WTC11 (cell line): ENCODE results near the gene SH3TC1. TPM values are rescaled to one million over a fixed set of nuclear protein-coding genes. Genes with fewer than 3 reads are reported as not detected.

Experiments used
- ATAC-seq: fragments of 200-7000 bp; cut with Tn5 transposase; 2 replicates; pipeline ENCODE4 v1.10.0; 2021; ENCODE audit warnings: mild to moderate bottlenecking, moderate library complexity
- CTCF ChIA-PET: fragments of 300-600 bp; sonication (Branson Sonifier 250); formaldehyde crosslinking; loops from one replicate; lab custom pipeline; 2021; ENCODE audit warnings: antibody characterized with exemption; lab: Charles Lee
- POLR2A ChIA-PET: fragments of 350-600 bp; sonication (Branson Sonifier 250); formaldehyde crosslinking; loops from one replicate; lab custom pipeline; 2021; ENCODE audit warnings: antibody characterized with exemption; lab: Charles Lee
- DNase-seq: peaks from one replicate; pipeline ENCODE4 v3.0.0; 2021; ENCODE audit warnings: low spot score
- H3K27ac Mint-ChIP-seq: 2 replicates; pipeline ENCODE4 v1.8.0; 2021; ENCODE audit warnings: mixed read lengths
- H3K27me3 Mint-ChIP-seq: 2 replicates; pipeline ENCODE4 v1.8.0; 2021; ENCODE audit warnings: low read depth, mild to moderate bottlenecking, moderate library complexity, mixed read lengths
- H3K36me3 Mint-ChIP-seq: 2 replicates; pipeline ENCODE4 v1.8.0; 2021; ENCODE audit warnings: mixed read lengths
- H3K4me1 Mint-ChIP-seq: 2 replicates; pipeline ENCODE4 v1.8.0; 2022; ENCODE audit warnings: mixed read lengths
- H3K4me3 Mint-ChIP-seq: 2 replicates; pipeline ENCODE4 v1.8.0; 2021; ENCODE audit warnings: mild to moderate bottlenecking, moderate library complexity, mixed read lengths
- H3K9me3 Mint-ChIP-seq: 2 replicates; pipeline ENCODE4 v1.8.0; 2021; ENCODE audit warnings: mixed read lengths
- ATF1 ChIP-seq: sonication (generic); formaldehyde crosslinking; IDR thresholded peaks from 2 replicates; pipeline ENCODE4 v1.8.1; 2023; ENCODE audit warnings: mild to moderate bottlenecking, moderate library complexity, missing genetic modification reagents
- CBFB ChIP-seq: sonication (generic); formaldehyde crosslinking; IDR thresholded peaks from 2 replicates; pipeline ENCODE4 v1.8.1; 2022; ENCODE audit warnings: mild to moderate bottlenecking, low read depth, missing genetic modification reagents
- CREB1 ChIP-seq: sonication (generic); formaldehyde crosslinking; IDR thresholded peaks from 2 replicates; pipeline ENCODE4 v1.8.0; 2023; ENCODE audit warnings: mild to moderate bottlenecking, missing genetic modification reagents
- FOXK1 ChIP-seq: sonication (generic); formaldehyde crosslinking; IDR thresholded peaks from 2 replicates; pipeline ENCODE4 v1.8.0; 2022; ENCODE audit warnings: mild to moderate bottlenecking, moderate library complexity, missing genetic modification reagents
- GRHL2 ChIP-seq: fragments of 250-450 bp; sonication (Bioruptor Pico); IDR thresholded peaks from 2 replicates; pipeline ENCODE4 v1.8.0; 2022; ENCODE audit warnings: mild to moderate bottlenecking, moderate library complexity; ENCODE audit not compliant: insufficient replicate concordance, severe bottlenecking
- GTF2I ChIP-seq: fragments of 250-450 bp; sonication (Bioruptor Pico); conservative IDR thresholded peaks from 2 replicates; pipeline ENCODE4 v1.4.0; 2021; ENCODE audit warnings: mild to moderate bottlenecking
- HMGA2 ChIP-seq: fragments of 250-450 bp; sonication (Bioruptor Pico); IDR thresholded peaks from 2 replicates; pipeline ENCODE4 v1.4.0; 2021; ENCODE audit warnings: mild to moderate bottlenecking, moderate library complexity
- NFE2L1 ChIP-seq: sonication (generic); formaldehyde crosslinking; IDR thresholded peaks from 2 replicates; pipeline ENCODE4 v1.8.1; 2023; ENCODE audit warnings: missing genetic modification reagents
- NR1H2 ChIP-seq: sonication (generic); formaldehyde crosslinking; IDR thresholded peaks from 2 replicates; pipeline ENCODE4 v1.9.0; 2021; ENCODE audit warnings: mild to moderate bottlenecking, moderate library complexity, missing genetic modification reagents
- RORB ChIP-seq: fragments of 250-450 bp; sonication (Bioruptor Pico); IDR thresholded peaks from 2 replicates; pipeline ENCODE4 v1.9.0; 2021; ENCODE audit warnings: mild to moderate bottlenecking
- SOX15 ChIP-seq: fragments of 250-450 bp; sonication (Bioruptor Pico); IDR thresholded peaks from 2 replicates; pipeline ENCODE4 v1.9.0; 2021; ENCODE audit warnings: mild to moderate bottlenecking
- TEAD1 ChIP-seq: sonication (generic); formaldehyde crosslinking; IDR thresholded peaks from 2 replicates; pipeline ENCODE4 v1.8.0; 2022; ENCODE audit warnings: mild to moderate bottlenecking, missing genetic modification reagents
- ZNF138 ChIP-seq: sonication (generic); formaldehyde crosslinking; conservative IDR thresholded peaks from 2 replicates; pipeline ENCODE4 v1.8.1; 2022; ENCODE audit warnings: mild to moderate bottlenecking, moderate library complexity, missing genetic modification reagents
- ZNF232 ChIP-seq: sonication (generic); formaldehyde crosslinking; IDR thresholded peaks from 2 replicates; pipeline ENCODE4 v1.8.0; 2022; ENCODE audit warnings: mild to moderate bottlenecking, missing genetic modification reagents
- ZNF396 ChIP-seq: fragments of 250-450 bp; sonication (Bioruptor Pico); IDR thresholded peaks from 2 replicates; pipeline ENCODE4 v1.8.0; 2021; ENCODE audit warnings: mild to moderate bottlenecking, moderate library complexity, borderline replicate concordance
- ZNF416 ChIP-seq: fragments of 250-450 bp; sonication (Bioruptor Pico); IDR thresholded peaks from 2 replicates; pipeline ENCODE4 v1.9.0; 2021; ENCODE audit warnings: mild to moderate bottlenecking, inconsistent platforms
- ZNF423 ChIP-seq: fragments of 250-450 bp; sonication (Bioruptor Pico); IDR thresholded peaks from 2 replicates; pipeline ENCODE4 v2.1.2; 2022; ENCODE audit warnings: mild to moderate bottlenecking, moderate library complexity
- ZNF671 ChIP-seq: fragments of 250-450 bp; sonication (Bioruptor Pico); IDR thresholded peaks from 2 replicates; pipeline ENCODE4 v1.8.0; 2021; ENCODE audit warnings: mild to moderate bottlenecking
- total RNA-seq: library from RNA; stranded (reverse); gene quantifications from 3 replicates; pipeline ENCODE4 v1.2.3, GENCODE V29; 2021
- TF ChIP-seq, protein P1 (sequence below): fragments of 200-600 bp; IDR thresholded peaks from 2 replicates; pipeline ENCODE4 v1.8.0; 2022; ENCODE audit warnings: antibody characterized with exemption
- TF ChIP-seq, protein P2 (sequence below): sonication (generic); formaldehyde crosslinking; IDR thresholded peaks from 2 replicates; pipeline ENCODE4 v1.8.1; 2023; ENCODE audit warnings: mild to moderate bottlenecking, missing genetic modification reagents
- TF ChIP-seq, protein P3 (sequence below): fragments of 250-450 bp; sonication (Bioruptor Pico); IDR thresholded peaks from 2 replicates; pipeline ENCODE4 v1.9.0; 2021; ENCODE audit warnings: moderate library complexity, mild to moderate bottlenecking, inconsistent platforms, borderline replicate concordance
- TF ChIP-seq, protein P4 (sequence below): sonication (generic); formaldehyde crosslinking; IDR thresholded peaks from 2 replicates; pipeline ENCODE4 v1.8.0; 2022; ENCODE audit warnings: mild to moderate bottlenecking, missing genetic modification reagents
- TF ChIP-seq, protein P5 (sequence below): fragments of 250-450 bp; sonication (Bioruptor Pico); IDR thresholded peaks from 2 replicates; pipeline ENCODE4 v1.9.0; 2021; ENCODE audit warnings: mild to moderate bottlenecking
- TF ChIP-seq, protein P6 (sequence below): sonication (generic); formaldehyde crosslinking; conservative IDR thresholded peaks from 2 replicates; pipeline ENCODE4 v1.8.1; 2022; ENCODE audit warnings: mild to moderate bottlenecking, missing genetic modification reagents
- TF ChIP-seq, protein P7 (sequence below): fragments of 250-450 bp; sonication (Bioruptor Pico); IDR thresholded peaks from 2 replicates; pipeline ENCODE4 v2.1.2; 2022; ENCODE audit warnings: mild to moderate bottlenecking, moderate library complexity

The SH3TC1 gene
- total RNA-seq, 1 experiment from 2014 or later: 0.42 TPM

DNA sequence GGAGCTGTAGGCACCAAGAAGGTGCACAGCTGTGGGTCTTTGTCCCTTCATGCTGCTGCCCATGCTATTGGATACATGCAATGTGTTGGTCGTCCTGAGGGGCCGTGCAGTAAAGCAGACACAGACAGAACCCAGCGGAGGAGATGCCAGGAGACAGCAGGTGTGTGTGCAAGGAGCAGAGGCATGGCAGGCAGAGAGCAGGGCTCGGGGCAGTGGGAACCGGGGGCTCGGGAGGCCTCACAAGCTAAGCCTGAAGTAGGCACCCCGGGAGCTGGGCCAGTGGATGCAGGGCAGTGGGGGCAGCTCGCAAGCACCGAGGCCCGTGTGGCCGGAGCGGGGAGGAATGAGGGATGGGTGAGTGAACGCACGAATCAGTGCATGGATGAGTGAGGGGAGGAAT lies 83.7 kb downstream of the SH3TC1 start:
- no peaks in the 10 kb centered on the region for H3K36me3 Mint-ChIP-seq
- H3K4me3 Mint-ChIP-seq: no peak overlapping the region
- CTCF ChIA-PET: interaction anchor here (1.1 to 1.5 kb wide), 2 partner anchors 16 to 106 kb away, joined by 5 to 7 read pairs; no protein-coding TSS in a partner anchor
- POLR2A ChIA-PET: no interaction called here
- no peaks in the 10 kb centered on the region for H3K27me3 Mint-ChIP-seq
- ATAC-seq: no peak
- no peak for DNase-seq
- TF ChIP-seq CREB1 (CRISPR knock-in tag) (no peak), CBFB (no peak), FOXK1 (no peak), ZNF232 (no peak), TEAD1 (CRISPR knock-in tag) (no peak), NR1H2 (CRISPR knock-in tag) (no peak), NFE2L1 (no peak), GRHL2 (no peak), HMGA2 (CRISPR knock-in tag) (no peak), ZNF138 (no peak)
- TF ChIP-seq, protein P1, sequence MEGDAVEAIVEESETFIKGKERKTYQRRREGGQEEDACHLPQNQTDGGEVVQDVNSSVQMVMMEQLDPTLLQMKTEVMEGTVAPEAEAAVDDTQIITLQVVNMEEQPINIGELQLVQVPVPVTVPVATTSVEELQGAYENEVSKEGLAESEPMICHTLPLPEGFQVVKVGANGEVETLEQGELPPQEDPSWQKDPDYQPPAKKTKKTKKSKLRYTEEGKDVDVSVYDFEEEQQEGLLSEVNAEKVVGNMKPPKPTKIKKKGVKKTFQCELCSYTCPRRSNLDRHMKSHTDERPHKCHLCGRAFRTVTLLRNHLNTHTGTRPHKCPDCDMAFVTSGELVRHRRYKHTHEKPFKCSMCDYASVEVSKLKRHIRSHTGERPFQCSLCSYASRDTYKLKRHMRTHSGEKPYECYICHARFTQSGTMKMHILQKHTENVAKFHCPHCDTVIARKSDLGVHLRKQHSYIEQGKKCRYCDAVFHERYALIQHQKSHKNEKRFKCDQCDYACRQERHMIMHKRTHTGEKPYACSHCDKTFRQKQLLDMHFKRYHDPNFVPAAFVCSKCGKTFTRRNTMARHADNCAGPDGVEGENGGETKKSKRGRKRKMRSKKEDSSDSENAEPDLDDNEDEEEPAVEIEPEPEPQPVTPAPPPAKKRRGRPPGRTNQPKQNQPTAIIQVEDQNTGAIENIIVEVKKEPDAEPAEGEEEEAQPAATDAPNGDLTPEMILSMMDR: no peak
- TF ChIP-seq, protein P2, sequence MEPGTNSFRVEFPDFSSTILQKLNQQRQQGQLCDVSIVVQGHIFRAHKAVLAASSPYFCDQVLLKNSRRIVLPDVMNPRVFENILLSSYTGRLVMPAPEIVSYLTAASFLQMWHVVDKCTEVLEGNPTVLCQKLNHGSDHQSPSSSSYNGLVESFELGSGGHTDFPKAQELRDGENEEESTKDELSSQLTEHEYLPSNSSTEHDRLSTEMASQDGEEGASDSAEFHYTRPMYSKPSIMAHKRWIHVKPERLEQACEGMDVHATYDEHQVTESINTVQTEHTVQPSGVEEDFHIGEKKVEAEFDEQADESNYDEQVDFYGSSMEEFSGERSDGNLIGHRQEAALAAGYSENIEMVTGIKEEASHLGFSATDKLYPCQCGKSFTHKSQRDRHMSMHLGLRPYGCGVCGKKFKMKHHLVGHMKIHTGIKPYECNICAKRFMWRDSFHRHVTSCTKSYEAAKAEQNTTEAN (CRISPR knock-in tag): no peak
- TF ChIP-seq, protein P3, sequence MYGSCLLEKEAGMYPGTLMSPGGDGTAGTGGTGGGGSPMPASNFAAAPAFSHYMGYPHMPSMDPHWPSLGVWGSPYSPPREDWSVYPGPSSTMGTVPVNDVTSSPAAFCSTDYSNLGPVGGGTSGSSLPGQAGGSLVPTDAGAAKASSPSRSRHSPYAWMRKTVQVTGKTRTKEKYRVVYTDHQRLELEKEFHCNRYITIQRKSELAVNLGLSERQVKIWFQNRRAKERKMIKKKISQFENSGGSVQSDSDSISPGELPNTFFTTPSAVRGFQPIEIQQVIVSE: no peak
- TF ChIP-seq, protein P4, sequence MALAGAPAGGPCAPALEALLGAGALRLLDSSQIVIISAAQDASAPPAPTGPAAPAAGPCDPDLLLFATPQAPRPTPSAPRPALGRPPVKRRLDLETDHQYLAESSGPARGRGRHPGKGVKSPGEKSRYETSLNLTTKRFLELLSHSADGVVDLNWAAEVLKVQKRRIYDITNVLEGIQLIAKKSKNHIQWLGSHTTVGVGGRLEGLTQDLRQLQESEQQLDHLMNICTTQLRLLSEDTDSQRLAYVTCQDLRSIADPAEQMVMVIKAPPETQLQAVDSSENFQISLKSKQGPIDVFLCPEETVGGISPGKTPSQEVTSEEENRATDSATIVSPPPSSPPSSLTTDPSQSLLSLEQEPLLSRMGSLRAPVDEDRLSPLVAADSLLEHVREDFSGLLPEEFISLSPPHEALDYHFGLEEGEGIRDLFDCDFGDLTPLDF: no peak
- no peaks in the 10 kb centered on the region for H3K4me1 Mint-ChIP-seq
- no peak overlapping the region for H3K27ac Mint-ChIP-seq
- no peaks in the 10 kb centered on the region for H3K9me3 Mint-ChIP-seq

DNA sequence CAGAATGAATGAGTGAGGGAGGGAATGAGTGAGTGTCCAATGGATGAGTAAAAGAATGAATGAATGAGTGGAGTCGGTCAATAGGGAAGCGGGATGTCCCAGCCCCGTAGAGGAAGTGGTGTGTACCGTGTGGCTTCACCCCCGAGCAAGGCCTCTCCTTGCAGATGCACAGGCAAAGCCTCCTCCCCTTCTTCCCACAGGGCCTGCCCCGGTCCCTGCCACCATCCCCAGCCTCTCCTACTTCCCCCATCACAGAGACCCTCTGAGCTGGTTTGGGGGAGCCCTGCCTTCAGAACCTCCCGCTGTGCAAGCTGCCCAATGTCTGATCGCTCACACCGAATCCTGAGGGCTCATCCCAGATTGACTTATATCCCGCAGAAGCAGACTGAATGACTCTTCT lies 84.1 kb downstream of the SH3TC1 start:
- Mint-ChIP-seq H3K36me3 (no peaks in the 10 kb centered on the region), H3K4me1 (no peaks in the 10 kb centered on the region), H3K27ac (no peak overlapping the region), H3K27me3 (no peaks in the 10 kb centered on the region), H3K9me3 (no peaks in the 10 kb centered on the region), H3K4me3 (no peak overlapping the region)
- CTCF ChIA-PET: interaction anchor here (1.5 kb wide), 1 partner anchor 16 kb away, joined by 7 read pairs; no protein-coding TSS in a partner anchor
- ATAC-seq: no peak
- POLR2A ChIA-PET: no interaction called here
- DNase-seq: no peak
- TF ChIP-seq ZNF671 (CRISPR knock-in tag) (no peak), ZNF396 (no peak)

DNA sequence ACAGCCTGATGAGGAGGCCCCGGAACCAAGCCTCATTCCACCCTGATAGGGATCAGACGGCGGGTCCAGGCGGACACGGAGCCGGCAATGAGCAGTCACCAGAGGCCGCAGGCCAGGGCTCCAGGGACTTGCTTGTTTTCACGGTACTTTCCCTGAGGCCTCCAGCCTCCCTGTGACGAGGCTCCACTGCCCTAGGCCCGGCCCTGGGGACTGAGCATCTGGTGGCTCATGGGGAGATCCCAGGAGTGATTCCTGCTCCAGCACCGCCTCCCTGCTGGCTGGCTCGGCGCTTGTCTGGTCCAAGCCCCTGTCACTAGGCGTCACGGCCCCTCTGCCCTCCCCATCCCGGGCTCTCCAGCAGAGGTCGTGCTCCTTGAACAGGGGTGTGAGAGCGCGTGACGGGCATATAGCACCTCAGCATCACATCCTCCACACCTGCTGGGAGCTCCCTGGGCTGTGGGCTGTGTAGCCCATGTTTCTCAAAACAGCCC lies 84.6 kb downstream of the SH3TC1 start:
- H3K9me3 Mint-ChIP-seq: no peaks in the 10 kb centered on the region
- H3K36me3 Mint-ChIP-seq: no peaks in the 10 kb centered on the region
- CTCF ChIA-PET: interaction anchor here (1.0 to 1.2 kb wide), 3 partner anchors 23 to 59 kb away, joined by 3 to 5 read pairs (median 3); no protein-coding TSS in a partner anchor
- POLR2A ChIA-PET: no interaction called here
- no peak overlapping the region for H3K27ac Mint-ChIP-seq
- H3K27me3 Mint-ChIP-seq: no peaks in the 10 kb centered on the region
- ATAC-seq (peak; percentile 82), DNase-seq (peak; percentile 62)
- H3K4me3 Mint-ChIP-seq: no peak overlapping the region
- H3K4me1 Mint-ChIP-seq: no peaks in the 10 kb centered on the region
- TF ChIP-seq GTF2I (CRISPR knock-in tag): no peak
- no peak for TF ChIP-seq ZNF423 (CRISPR knock-in tag)
- TF ChIP-seq, protein P5, sequence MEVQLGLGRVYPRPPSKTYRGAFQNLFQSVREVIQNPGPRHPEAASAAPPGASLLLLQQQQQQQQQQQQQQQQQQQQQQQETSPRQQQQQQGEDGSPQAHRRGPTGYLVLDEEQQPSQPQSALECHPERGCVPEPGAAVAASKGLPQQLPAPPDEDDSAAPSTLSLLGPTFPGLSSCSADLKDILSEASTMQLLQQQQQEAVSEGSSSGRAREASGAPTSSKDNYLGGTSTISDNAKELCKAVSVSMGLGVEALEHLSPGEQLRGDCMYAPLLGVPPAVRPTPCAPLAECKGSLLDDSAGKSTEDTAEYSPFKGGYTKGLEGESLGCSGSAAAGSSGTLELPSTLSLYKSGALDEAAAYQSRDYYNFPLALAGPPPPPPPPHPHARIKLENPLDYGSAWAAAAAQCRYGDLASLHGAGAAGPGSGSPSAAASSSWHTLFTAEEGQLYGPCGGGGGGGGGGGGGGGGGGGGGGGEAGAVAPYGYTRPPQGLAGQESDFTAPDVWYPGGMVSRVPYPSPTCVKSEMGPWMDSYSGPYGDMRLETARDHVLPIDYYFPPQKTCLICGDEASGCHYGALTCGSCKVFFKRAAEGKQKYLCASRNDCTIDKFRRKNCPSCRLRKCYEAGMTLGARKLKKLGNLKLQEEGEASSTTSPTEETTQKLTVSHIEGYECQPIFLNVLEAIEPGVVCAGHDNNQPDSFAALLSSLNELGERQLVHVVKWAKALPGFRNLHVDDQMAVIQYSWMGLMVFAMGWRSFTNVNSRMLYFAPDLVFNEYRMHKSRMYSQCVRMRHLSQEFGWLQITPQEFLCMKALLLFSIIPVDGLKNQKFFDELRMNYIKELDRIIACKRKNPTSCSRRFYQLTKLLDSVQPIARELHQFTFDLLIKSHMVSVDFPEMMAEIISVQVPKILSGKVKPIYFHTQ (CRISPR knock-in tag): no peak
- TF ChIP-seq SOX15 (CRISPR knock-in tag): no peak
- no peak for TF ChIP-seq ATF1 (CRISPR knock-in tag)
- TF ChIP-seq, protein P6, sequence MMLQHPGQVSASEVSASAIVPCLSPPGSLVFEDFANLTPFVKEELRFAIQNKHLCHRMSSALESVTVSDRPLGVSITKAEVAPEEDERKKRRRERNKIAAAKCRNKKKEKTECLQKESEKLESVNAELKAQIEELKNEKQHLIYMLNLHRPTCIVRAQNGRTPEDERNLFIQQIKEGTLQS (CRISPR knock-in tag): no peak
- no peak for TF ChIP-seq RORB
- TF ChIP-seq, protein P7, sequence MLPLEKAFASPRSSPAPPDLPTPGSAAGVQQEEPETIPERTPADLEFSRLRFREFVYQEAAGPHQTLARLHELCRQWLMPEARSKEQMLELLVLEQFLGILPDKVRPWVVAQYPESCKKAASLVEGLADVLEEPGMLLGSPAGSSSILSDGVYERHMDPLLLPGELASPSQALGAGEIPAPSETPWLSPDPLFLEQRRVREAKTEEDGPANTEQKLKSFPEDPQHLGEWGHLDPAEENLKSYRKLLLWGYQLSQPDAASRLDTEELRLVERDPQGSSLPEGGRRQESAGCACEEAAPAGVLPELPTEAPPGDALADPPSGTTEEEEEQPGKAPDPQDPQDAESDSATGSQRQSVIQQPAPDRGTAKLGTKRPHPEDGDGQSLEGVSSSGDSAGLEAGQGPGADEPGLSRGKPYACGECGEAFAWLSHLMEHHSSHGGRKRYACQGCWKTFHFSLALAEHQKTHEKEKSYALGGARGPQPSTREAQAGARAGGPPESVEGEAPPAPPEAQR (CRISPR knock-in tag): no peak
- TF ChIP-seq ZNF416 (CRISPR knock-in tag): no peak
